Immature natural killer cell (primary cell): ENCODE results near the gene CHFR. TPM values are rescaled to one million over a fixed set of nuclear protein-coding genes. Genes with fewer than 3 reads are reported as not detected.
"Not testable (repeated sequence)": the region's sequence is repeated elsewhere in the genome, so short reads cannot be mapped to it uniquely, and the experiment has no call there.

Experiments used
- DNase-seq, 3 donors: peaks; one replicate each; pipeline ENCODE4 v3.0.0; 2022; ENCODE audit warnings: mixed read lengths in 1 of 3
- H3K27ac Mint-ChIP-seq, 6 donors: one replicate each; pipeline ENCODE4 v1.8.0; 2020; ENCODE audit warnings: mixed read lengths in 6 of 6, mild to moderate bottlenecking in 5 of 6, inconsistent platforms in 4 of 6, moderate library complexity in 3 of 6
- H3K27me3 Mint-ChIP-seq, 3 donors: one replicate each; pipeline ENCODE4 v1.8.0; 2020 to 2021; ENCODE audit warnings: low read depth in 3 of 3, mild to moderate bottlenecking in 3 of 3, mixed read lengths in 3 of 3, moderate library complexity in 3 of 3, inconsistent platforms in 1 of 3
- H3K36me3 Mint-ChIP-seq, 3 donors: one replicate each; pipeline ENCODE4 v1.8.0; 2020; ENCODE audit warnings: mixed read lengths in 3 of 3, inconsistent platforms in 2 of 3, mild to moderate bottlenecking in 2 of 3
- H3K4me1 Mint-ChIP-seq, 2 donors: one replicate each; pipeline ENCODE4 v1.8.0; 2020; ENCODE audit warnings: inconsistent platforms in 2 of 2, mild to moderate bottlenecking in 2 of 2, mixed read lengths in 2 of 2, moderate library complexity in 1 of 2
- H3K4me3 Mint-ChIP-seq, 5 donors: one replicate each; pipeline ENCODE4 v1.8.0; 2020; ENCODE audit warnings: mild to moderate bottlenecking in 5 of 5, mixed read lengths in 5 of 5, inconsistent platforms in 3 of 5, moderate library complexity in 3 of 5
- H3K9me3 Mint-ChIP-seq, 6 donors: one replicate each; pipeline ENCODE4 v1.8.0; 2020; ENCODE audit warnings: mild to moderate bottlenecking in 6 of 6, mixed read lengths in 6 of 6, inconsistent platforms in 4 of 6, moderate library complexity in 3 of 6
- polyA plus RNA-seq, 3 donors: library from polyadenylated mRNA; unstranded; fragments of 300-500 nt; fragmentation: Illumina TruSeq; gene quantifications; one replicate each; pipeline ENCODE4 v1.2.3, GENCODE V29; 2021

CHFR gene
- polyA plus RNA-seq, 3 donors from 2014 or later: 28.9 to 66.5 (median 31.5) TPM

GRCh38 chr12:132842449-132843045 lies 44.9 kb downstream of the CHFR start:
- no peak for DNase-seq
- peaks cover 18 to 36% (median 24%) of the 10 kb centered on the region in 3 donors for H3K36me3 Mint-ChIP-seq
- no peaks in the 10 kb centered on the region for H3K4me1 Mint-ChIP-seq
- H3K27ac Mint-ChIP-seq: peak overlapping the region in 1 of 6 donors; percentile 8
- peaks cover 0 to 2% (median 0%) of the 10 kb centered on the region in 3 donors for H3K27me3 Mint-ChIP-seq
- H3K4me3 Mint-ChIP-seq: no peak overlapping the region
- H3K9me3 Mint-ChIP-seq: no peaks in the 10 kb centered on the region

- Mint-ChIP-seq H3K36me3 (peaks cover 16 to 33% (median 24%) of the 10 kb centered on the region in 3 donors), H3K4me1 (peaks cover 0 to 5% of the 10 kb centered on the region in 2 donors), H3K27me3 (peaks cover 0 to 2% (median 0%) of the 10 kb centered on the region in 3 donors), H3K9me3 (no peaks in the 10 kb centered on the region), H3K27ac (no peak overlapping the region), H3K4me3 (no peak overlapping the region)
- no peak for DNase-seq
Observed at GRCh38 chr12:132841151-132841550, 46.3 kb downstream of the CHFR start.

DNA sequence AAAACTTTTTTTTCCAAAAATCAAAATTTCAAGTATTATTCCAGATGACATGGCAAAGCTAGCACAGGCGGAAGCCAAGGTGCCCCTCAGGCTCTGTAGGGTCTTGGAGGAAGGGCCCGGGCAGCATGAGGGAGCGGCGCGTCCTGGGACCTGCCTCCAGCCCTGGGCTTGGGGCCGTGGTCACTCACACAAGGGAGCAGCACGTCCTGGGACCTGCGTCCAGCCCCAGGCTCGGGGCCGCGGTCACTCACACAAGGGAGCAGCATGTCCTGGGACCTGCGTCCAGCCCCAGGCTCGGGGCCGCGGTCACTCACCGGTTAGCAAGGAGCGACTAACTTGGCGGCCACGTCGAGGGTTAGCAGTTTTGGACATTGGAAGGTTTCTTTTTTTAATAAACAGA lies 46.9 kb downstream of the CHFR start:
- Mint-ChIP-seq H3K4me1 (peaks cover 0 to 5% of the 10 kb centered on the region in 2 donors), H3K36me3 (peaks cover 11 to 27% (median 19%) of the 10 kb centered on the region in 3 donors), H3K27ac (no peak overlapping the region), H3K4me3 (no peak overlapping the region), H3K27me3 (peaks cover 0 to 2% (median 0%) of the 10 kb centered on the region in 3 donors), H3K9me3 (no peaks in the 10 kb centered on the region)
- DNase-seq: no peak

- peaks cover 0 to 11% of the 10 kb centered on the region in 2 donors for H3K4me1 Mint-ChIP-seq
- DNase-seq: no peak
- H3K36me3 Mint-ChIP-seq: peaks cover 11 to 26% (median 19%) of the 10 kb centered on the region in 3 donors
- H3K27me3 Mint-ChIP-seq: peaks cover 0 to 2% (median 0%) of the 10 kb centered on the region in 3 donors
- no peaks in the 10 kb centered on the region for H3K9me3 Mint-ChIP-seq
- H3K4me3 Mint-ChIP-seq: no peak overlapping the region
- H3K27ac Mint-ChIP-seq: peak overlapping the region in 1 of 6 donors; percentile 67
Observed at GRCh38 chr12:132839558-132840235, 47.7 kb downstream of the CHFR start.

DNA sequence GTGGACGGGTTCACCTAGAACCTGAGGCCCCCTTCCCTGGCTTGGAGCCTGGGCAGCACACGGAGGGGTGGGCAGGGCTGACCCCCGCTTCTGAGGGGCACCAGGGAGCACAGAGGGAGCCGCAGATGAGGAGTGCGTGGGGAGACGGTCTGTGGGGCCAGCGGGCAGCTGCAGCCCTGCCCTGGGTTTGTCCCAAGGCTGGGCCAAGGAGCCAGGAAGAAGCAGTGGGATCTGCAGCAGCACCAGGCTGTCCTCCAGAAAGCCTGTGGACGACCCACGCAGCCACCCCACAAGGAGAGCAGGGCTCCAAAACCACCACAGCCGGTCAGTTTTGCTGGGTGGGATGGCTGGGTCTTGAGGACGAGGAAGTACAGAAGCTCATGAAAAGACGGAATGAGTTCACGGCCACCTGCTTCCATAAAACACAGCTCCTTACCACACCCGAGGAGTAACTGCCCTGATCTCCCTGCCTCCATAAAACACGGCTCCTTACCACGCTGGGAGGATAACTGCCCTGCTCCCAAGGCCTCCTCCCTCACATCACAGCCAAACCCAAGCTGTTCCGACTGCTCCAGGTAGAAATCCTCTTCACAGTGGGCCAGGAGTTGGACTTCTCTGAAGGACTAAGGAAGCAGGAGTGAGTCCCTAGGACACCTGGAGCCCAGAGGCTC lies 48.9 kb downstream of the CHFR start:
- Mint-ChIP-seq H3K27ac (peak overlapping the region in 1 of 6 donors; percentile 35), H3K36me3 (peaks cover 11 to 26% (median 19%) of the 10 kb centered on the region in 3 donors), H3K27me3 (peaks cover 0 to 3% (median 0%) of the 10 kb centered on the region in 3 donors), H3K4me1 (peaks cover 6 to 21% of the 10 kb centered on the region in 2 donors), H3K4me3 (no peak overlapping the region), H3K9me3 (no peaks in the 10 kb centered on the region)
- DNase-seq: no peak

DNA sequence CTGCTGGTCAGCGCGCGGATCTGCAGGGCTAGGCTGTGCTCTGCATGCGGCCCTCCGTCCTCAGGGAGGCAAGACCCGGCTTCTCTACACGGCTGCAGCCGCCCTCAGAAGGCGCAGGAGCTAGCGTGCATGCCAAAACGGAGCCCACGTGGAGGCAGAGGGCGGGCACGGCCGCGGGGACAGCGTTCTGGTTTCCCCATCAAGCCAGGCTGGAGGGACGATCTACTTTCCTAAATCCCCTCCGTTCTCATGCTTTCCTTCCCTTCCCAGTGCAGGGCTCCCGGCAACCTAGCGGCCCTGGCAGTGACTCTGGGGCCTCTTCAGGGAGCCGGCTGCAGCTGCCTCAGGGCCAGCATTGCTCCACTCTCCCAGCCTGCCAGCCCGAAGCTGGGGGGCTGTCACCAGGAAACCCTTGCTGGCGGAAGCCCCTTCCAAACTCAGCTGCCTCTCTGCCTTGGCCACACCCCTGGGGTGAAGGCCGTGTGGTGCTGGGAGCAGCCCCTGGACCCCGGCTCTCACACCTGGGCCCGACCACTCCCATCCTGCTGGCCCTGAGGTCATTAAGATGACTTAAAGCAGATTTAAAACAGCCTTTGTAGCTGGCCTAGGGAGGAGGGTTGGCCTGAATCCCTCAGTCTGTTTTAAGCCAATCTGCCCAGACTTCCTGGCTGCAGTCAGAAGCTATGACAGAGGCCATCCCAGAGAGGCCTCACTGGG lies 49.6 kb downstream of the CHFR start:
- H3K4me3 Mint-ChIP-seq: no peak overlapping the region
- peaks cover 9 to 24% of the 10 kb centered on the region in 2 donors for H3K4me1 Mint-ChIP-seq
- H3K9me3 Mint-ChIP-seq: no peaks in the 10 kb centered on the region
- peaks cover 11 to 25% (median 19%) of the 10 kb centered on the region in 3 donors for H3K36me3 Mint-ChIP-seq
- no peak overlapping the region for H3K27ac Mint-ChIP-seq
- H3K27me3 Mint-ChIP-seq: peaks cover 0 to 3% (median 0%) of the 10 kb centered on the region in 3 donors
- DNase-seq: no peak

DNA sequence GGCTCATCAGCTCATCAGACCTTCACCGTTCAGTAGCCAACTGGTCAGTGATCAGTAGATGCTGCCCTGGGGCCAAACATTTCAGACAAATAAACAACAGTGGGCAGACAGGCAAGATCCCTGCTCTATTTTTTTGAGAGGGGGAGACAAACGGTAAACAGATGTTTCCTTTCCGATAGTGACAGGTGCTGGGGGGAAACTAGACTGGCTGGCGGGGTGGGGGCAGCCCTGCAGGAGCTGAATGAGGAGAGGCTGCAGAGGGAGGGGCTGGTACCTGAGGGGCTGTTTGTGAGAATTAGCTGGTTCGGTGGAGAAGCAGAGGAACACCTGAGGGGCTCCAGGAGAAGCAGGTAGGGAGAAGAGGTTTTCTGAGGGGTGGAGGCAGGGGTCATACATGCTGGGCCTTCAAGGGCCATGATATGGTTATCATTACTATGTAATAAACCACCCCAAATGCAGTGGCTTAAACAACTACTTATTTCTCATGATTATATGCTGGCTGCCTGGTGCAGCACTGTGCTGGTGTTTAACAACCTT lies 50.5 kb downstream of the CHFR start:
- Mint-ChIP-seq H3K9me3 (no peaks in the 10 kb centered on the region), H3K4me1 (peaks cover 9 to 24% of the 10 kb centered on the region in 2 donors), H3K4me3 (no peak overlapping the region), H3K36me3 (peaks cover 6 to 23% (median 15%) of the 10 kb centered on the region in 3 donors), H3K27me3 (peaks cover 0 to 3% (median 0%) of the 10 kb centered on the region in 3 donors), H3K27ac (peak overlapping the region in 3 of 6 donors; percentile 26 to 61 (median 53))
- DNase-seq: no peak

- peaks cover 9 to 24% of the 10 kb centered on the region in 2 donors for H3K4me1 Mint-ChIP-seq
- not testable (repeated sequence) for H3K27me3 Mint-ChIP-seq
Observed at GRCh38 chr12:132836230-132836629, 51.2 kb downstream of the CHFR start.

GRCh38 chr12:132835076-132836025 lies 52.1 kb downstream of the CHFR start:
- Mint-ChIP-seq H3K4me3 (no peak overlapping the region), H3K4me1 (peaks cover 9 to 24% of the 10 kb centered on the region in 2 donors), H3K36me3 (peaks cover 0 to 17% (median 11%) of the 10 kb centered on the region in 3 donors), H3K27ac (peak overlapping the region in 4 of 6 donors; percentile 29 to 76 (median 56)), H3K9me3 (no peaks in the 10 kb centered on the region), H3K27me3 (peaks cover 0 to 6% (median 3%) of the 10 kb centered on the region in 3 donors)
- DNase-seq: no peak

More at GRCh38 chr12:132836230-132836629, 51.2 kb downstream of the CHFR start:
- Mint-ChIP-seq H3K27ac (peak overlapping the region in 1 of 6 donors; percentile 53), H3K36me3 (peaks cover 3 to 20% (median 11%) of the 10 kb centered on the region in 3 donors)
- H3K9me3 Mint-ChIP-seq, H3K4me3 Mint-ChIP-seq, DNase-seq: not testable (repeated sequence)

DNA sequence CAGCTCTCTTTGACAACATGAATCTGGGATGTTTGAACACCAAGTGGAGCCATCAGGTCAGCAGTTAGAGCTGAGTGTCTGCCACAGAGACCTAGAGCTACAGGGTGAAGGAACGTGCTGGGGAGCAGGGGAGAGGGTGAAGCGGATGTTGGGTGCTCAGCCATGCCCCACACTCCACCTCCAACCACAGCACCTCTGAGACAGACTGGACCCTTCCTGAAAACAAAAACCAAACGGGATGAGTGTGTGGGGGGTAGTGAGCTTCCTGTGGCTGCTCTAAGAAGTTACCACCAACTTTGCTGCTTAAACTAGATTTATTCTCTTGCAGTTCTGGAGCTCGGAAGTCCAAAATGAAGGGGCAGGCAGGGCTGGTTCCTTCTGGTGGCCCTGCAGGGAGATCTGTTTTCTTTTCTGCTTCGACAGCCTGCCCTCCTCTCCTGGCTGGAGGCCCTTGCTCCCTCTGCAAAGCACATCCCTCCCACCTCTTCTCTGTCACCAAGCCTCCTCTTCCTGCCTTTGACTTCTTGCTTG lies 53.2 kb downstream of the CHFR start:
- H3K27me3 Mint-ChIP-seq: peaks cover 0 to 10% (median 10%) of the 10 kb centered on the region in 3 donors
- peaks cover 14 to 30% of the 10 kb centered on the region in 2 donors for H3K4me1 Mint-ChIP-seq
- H3K4me3 Mint-ChIP-seq: peak overlapping the region; percentile 4 to 50 (median 29)
- peaks cover 0 to 9% (median 4%) of the 10 kb centered on the region in 3 donors for H3K36me3 Mint-ChIP-seq
- no peak for DNase-seq
- no peaks in the 10 kb centered on the region for H3K9me3 Mint-ChIP-seq
- H3K27ac Mint-ChIP-seq: peak overlapping the region; percentile 30 to 86 (median 79)

- H3K4me3 Mint-ChIP-seq: peak overlapping the region in 1 of 5 donors; percentile 21
- H3K9me3 Mint-ChIP-seq: no peaks in the 10 kb centered on the region
Observed at GRCh38 chr12:132833341-132833740, 54.1 kb downstream of the CHFR start.

GRCh38 chr12:132831771-132832170 lies 55.6 kb downstream of the CHFR start:
- Mint-ChIP-seq H3K27ac (peak overlapping the region in 2 of 6 donors; percentile 40 to 48), H3K4me1 (peaks cover 33 to 49% of the 10 kb centered on the region in 2 donors), H3K27me3 (peaks cover 11 to 25% (median 21%) of the 10 kb centered on the region in 3 donors), H3K4me3 (no peak overlapping the region), H3K36me3 (peaks cover 0 to 4% (median 3%) of the 10 kb centered on the region in 3 donors), H3K9me3 (no peaks in the 10 kb centered on the region)
- no peak for DNase-seq

More at GRCh38 chr12:132833341-132833740, 54.1 kb downstream of the CHFR start:
- peak overlapping the region in 4 of 6 donors; percentile 49 to 86 (median 74) for H3K27ac Mint-ChIP-seq
- H3K27me3 Mint-ChIP-seq: peaks cover 5 to 15% (median 14%) of the 10 kb centered on the region in 3 donors
- DNase-seq: no peak
- H3K4me1 Mint-ChIP-seq: peaks cover 18 to 35% of the 10 kb centered on the region in 2 donors
- H3K36me3 Mint-ChIP-seq: peaks cover 0 to 4% (median 0%) of the 10 kb centered on the region in 3 donors
